GM19099 (cell line): ENCODE data around the gene XRN1.

ENCODE experiments used
- POLR2A ChIP-seq: IDR thresholded peaks from 3 replicates; pipeline ENCODE4 v1.6.1; 2011; ENCODE audit warnings: low read depth; ENCODE audit not compliant: insufficient read length; ENCODE audit errors: extremely low read depth

XRN1 gene

GRCh38 chr3:142447852-142448823, at the start of gene XRN1:
XRN1 (minus strand) TSS chr3:142448037; CDS start chr3:142447944, 93 bp downstream.
- TF ChIP-seq POLR2A: peak; percentile 90

GRCh38 chr3:142495103-142495502, 47.3 kb upstream of the XRN1 start:
- no peak for TF ChIP-seq POLR2A

- TF ChIP-seq POLR2A: no peak
These were observed 44.3 kb upstream of the XRN1 start for GRCh38 chr3:142492184-142492583.

GRCh38 chr3:142489572-142490323, 41.9 kb upstream of the XRN1 start:
- no peak for TF ChIP-seq POLR2A

- no peak for TF ChIP-seq POLR2A
These were observed 37.1 kb upstream of the XRN1 start for GRCh38 chr3:142484912-142485435.

GRCh38 chr3:142481196-142481595, 33.4 kb upstream of the XRN1 start:
- TF ChIP-seq POLR2A: no peak

GRCh38 chr3:142470826-142471225, 23.0 kb upstream of the XRN1 start:
- no peak for TF ChIP-seq POLR2A

- TF ChIP-seq POLR2A: no peak
These were observed 20.6 kb upstream of the XRN1 start for GRCh38 chr3:142468456-142468855.

GRCh38 chr3:142467768-142468167, 19.9 kb upstream of the XRN1 start:
- no peak for TF ChIP-seq POLR2A

- TF ChIP-seq POLR2A: no peak
These were observed 12.9 kb upstream of the XRN1 start for GRCh38 chr3:142460689-142461088.

- no peak for TF ChIP-seq POLR2A
These were observed 12.1 kb upstream of the XRN1 start for GRCh38 chr3:142459929-142460328.

GRCh38 chr3:142459096-142459495, 11.3 kb upstream of the XRN1 start:
- TF ChIP-seq POLR2A: no peak

- no peak for TF ChIP-seq POLR2A
These were observed 3.0 kb upstream of the XRN1 start for GRCh38 chr3:142450881-142451280.

- no peak for TF ChIP-seq POLR2A
These were observed 2.4 kb upstream of the XRN1 start for GRCh38 chr3:142450189-142450588.

- no peak for TF ChIP-seq POLR2A
These were observed 461 bp downstream of the XRN1 start for GRCh38 chr3:142447301-142447851.
